GM21619 (cell line): ENCODE data around the gene FAM53B.
"Not testable (repeated sequence)": the region's sequence is repeated elsewhere in the genome, so short reads cannot be mapped to it uniquely, and the experiment has no call there.

ENCODE experiments used
- ATAC-seq: cut with Tn5 transposase; IDR thresholded peaks from one replicate; pipeline ENCODE4 v1.9.1; 2021; ENCODE audit not compliant: unreplicated experiment

FAM53B gene

DNA sequence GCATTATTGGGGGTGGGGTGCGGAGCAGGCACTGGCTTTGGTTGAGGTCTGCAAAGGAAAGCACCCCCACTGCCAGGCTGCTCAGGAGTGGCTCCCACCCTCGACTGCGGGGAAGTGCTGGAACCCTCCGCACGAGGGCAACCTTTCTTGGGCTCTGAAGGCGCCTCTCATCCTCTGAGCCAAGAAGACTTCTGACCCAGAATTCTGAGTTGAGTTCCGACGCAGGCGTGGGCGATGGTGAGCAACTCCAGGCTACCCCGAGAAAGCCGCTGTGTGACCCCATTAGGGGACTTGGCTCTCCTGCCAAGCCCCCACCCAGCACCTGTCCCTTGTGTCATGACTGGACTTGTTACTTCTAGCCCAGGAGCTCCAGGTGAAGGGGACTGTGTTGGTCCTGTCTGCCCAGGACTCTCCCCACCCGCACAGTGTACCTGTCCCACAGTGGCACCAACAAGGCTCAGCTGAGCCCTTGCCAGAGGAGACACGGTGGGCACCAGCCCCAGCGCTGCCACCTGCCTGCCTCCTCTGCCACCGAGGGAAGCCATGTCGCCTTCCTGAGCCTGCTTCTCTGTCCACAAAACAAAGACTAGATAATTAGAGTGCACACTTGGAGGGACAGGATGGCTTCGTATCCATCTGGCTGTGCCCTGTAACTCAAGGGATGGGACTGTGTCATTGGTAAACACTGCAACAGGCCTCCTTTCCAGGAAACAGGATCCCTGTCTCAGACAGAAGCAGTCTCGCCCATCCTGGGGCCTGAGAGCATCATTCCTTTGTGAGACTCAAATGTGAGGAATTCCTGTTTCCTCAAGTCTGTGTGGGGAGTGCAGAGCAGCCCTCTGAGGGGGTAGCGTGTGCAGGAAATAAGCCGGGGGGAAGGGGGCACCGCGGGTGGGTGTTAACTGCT lies 153.7 kb downstream of the FAM53B start:
- no peak for ATAC-seq

DNA sequence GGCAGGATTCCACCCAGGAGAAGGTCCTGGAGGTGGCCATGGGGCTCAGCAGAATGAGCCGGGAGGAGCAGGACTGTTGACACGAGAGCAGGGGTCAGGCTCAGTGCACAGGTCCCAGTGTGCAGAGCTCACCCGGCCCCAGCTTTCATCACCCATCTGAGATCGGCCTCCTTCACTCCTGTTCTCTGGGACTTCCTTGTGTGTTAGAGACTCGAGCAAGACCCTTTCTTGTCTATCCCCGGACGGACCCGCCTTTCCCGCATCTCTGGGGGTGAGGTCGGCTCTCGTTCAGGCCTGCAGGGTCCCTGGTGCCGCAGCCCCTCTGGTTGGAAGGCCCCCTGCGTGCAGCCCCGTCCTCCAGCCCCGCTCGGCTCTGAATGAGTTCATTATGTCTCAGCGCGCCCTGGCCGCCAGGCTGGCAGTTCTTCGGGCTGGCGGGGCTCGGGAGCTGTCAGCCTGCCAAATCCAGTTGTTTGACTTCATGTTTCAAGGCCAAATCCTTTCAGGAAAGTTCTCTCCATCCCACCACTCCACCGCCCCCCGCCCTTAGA lies 154.6 kb downstream of the FAM53B start:
- no peak for ATAC-seq

DNA sequence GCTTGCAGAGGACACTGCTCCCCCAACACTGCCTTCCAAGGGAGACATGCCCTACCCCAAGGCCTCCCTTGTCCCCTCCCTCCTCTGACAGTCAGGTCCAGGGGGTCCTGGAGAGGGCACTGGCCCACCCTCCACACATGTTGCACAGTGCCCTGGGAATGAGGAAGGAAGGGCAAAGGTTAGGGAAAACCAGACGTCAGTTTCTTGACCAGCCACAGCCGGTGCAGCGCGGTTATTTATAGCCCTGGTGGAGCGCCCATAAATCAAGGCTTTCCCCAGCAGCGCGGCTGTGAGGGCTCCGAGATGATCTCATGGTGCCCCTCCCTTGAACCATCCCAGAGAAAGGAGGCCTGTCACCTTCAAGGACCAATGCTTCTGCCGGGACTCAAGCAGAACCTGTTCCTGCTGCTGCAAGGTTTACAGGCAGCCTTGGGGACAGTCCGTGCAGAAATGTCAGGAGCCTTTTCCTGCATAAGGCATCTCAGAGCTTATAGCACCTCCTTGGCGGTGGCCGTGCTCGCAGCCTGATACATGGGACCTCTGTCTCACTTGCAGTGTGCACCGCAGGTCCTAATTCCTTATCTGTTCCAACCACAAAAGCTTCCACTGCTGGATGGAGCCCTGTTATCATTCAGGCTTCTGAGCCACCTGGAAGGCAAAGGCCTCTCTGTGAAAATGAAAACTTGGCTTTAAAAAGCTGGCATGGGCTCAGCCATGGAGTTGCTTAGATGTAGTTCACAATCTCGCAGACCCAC lies 155.3 kb downstream of the FAM53B start:
- ATAC-seq = no peak

DNA sequence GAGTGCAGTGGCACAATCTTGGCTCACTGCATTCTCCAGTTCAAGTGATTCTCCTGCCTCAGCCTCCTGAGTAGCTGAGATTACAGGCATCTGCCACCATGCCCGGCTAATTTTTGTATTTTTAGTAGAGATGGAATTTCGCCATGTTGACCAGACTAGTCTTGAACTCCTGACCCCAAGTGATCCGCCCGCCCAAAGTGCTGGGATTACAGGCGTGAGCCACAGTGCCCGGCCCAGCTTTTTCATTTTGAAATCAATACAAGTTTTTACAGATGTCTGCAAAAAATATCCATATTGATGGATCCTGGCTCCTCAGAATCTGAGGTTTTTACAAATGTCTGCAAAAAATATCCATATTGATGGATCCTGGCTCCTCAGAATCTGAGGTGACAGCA lies 155.8 kb downstream of the FAM53B start:
- ATAC-seq = not testable (repeated sequence)

DNA sequence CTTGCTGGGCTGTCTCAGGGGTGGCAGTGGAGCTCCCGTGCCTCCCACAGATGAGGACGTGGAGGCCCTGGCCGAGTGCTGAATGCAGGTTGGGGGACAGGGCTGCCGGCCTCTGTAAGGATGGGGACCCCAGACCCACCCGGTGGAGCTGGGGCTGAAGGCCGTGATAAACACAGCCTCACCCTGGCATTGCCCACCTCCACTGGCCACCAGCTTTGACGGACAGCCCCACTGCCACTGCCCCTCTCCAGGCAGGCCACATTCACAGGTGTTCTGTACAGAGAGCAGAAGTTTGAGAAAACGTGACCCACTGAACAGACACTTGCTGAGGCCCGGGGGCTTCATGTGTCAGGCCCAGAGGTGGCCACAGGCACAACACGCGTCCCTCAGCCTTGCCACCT lies 156.4 kb downstream of the FAM53B start:
- no peak for ATAC-seq

DNA sequence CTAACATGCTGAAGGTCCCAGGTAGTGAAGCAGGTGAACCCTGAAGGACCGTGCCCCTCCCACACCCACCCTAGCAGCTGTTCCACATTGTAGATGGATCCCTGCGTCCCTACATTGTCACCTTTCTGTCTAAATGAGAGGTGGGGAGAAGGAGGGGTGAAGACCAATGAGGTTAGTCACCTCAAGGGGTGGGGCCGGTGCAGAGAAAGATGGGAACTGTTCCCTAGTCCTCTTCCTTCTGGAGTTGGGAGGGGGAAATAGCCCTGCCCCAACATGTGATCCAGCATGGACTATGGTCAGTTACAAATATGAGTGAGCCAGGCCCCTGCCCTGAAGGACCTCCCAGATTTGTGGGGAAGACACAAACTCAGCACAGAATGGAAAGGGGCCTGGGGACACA lies 158.0 kb downstream of the FAM53B start:
- ATAC-seq = no peak

DNA sequence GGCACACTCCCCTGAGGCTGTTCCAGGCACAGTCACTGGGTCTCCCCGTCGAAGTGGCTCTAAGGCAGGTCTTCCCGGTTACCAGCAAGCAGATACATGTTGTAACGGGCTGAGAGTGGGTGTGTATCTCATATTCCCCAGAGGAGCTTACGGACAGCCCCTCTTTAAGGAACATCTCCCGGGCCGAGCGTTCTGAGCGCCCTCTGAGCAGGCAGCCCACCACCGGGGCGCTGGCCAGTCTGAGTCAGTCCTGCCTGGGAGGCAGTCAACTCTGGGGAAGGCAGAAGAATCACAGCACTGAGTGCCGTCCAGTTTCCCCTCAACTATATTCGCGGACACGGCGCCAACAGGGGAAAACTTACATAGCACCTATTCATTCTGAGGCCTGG lies 165.2 kb downstream of the FAM53B start:
- no peak for ATAC-seq

DNA sequence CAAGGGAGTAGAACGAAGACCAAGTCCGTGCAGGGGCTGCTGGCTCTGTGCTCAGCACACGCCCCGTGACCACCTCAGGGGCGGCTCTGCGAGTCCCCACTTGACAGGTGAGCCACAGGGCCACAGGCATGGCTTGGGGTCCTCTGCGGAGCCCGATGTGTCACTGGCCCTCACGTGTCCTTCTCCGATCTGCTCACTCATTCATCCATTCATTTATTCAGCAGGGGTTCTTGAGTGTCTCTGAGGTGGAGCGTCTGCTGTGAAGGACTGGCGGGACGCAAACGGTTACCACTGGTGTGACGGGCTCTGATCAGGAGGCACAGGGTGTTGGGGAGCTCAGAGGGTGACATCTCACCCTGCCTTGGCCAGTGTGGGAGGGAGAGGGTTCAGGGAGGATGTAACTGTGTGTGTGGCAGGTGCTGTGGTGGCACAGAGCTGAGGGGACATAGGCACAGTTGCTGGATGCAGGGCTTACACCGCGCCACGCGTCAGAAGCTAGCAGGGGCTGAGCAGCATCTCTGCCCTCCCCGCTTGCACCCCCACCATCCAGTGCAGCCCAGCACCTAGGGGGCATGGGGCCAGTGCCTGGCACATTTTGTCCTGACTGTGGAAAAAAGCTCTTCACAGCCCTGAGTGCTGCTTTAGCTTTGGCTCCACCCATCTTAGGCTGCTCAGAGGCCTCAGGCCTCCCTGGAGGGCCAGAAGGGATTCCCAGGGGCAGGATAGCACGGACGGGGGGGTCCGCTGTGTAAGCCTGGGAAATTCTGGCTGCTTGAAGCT lies 165.8 kb downstream of the FAM53B start:
- no peak for ATAC-seq

DNA sequence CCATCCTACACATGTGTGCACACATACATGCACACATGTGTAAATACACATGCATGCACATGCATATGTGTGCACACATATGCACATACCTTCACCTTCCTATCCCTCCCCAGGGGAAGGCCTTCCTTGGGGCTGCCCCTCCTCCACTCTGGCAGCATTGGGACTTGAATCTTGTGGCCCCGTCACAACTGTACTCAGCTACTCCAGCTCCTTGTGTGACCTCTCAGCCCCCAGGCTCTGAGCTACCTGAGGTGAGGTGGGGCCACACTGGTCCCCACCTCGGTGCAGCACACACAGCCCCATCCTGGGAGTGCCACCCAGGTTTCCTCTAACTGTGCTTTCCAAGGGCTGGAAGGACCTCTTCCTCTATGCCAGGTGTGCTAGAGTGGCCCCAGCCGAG lies 166.5 kb downstream of the FAM53B start:
- no peak for ATAC-seq

DNA sequence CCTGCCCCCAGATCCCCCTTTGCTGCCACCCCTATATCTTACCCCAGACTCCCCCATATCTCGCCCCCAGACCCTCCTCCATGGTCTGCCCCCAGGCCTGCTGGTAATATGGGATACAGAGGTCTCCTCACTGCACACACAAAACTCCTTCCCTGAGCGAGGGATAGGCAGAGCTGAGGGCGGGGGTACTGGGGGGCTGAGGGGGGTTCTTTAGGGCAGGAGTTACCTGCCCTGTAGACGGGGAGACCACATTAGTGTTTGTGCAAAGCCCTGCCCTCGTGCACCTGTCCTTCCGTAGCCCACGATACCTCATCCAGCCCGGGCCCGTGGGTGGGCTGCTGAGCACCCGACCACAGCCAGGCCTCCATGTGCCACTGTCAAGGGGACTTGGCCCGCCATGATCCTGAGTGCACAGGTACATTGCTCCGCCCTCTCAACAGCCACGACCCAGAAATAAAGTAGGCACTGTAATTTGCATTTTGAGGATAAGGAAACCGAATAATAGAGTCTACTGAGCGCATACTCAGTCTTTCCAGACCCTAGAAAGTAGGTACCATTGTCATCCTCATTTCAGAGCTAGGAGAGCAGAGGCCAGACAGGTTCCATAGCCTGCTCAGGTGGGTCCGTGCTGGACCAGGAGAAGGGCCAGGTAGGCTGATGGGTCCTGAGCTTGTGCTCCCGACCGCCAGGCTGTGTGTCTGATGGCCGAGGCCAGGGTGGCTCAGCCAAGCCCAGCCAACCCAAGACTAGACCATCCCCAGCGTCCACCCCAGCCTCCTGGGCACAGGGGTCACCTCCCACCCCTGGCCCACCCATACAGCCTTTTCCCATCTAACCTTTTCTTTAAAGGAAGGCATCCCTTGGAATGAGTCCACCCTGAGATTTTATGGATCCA lies 167.4 kb downstream of the FAM53B start:
- no peak for ATAC-seq

DNA sequence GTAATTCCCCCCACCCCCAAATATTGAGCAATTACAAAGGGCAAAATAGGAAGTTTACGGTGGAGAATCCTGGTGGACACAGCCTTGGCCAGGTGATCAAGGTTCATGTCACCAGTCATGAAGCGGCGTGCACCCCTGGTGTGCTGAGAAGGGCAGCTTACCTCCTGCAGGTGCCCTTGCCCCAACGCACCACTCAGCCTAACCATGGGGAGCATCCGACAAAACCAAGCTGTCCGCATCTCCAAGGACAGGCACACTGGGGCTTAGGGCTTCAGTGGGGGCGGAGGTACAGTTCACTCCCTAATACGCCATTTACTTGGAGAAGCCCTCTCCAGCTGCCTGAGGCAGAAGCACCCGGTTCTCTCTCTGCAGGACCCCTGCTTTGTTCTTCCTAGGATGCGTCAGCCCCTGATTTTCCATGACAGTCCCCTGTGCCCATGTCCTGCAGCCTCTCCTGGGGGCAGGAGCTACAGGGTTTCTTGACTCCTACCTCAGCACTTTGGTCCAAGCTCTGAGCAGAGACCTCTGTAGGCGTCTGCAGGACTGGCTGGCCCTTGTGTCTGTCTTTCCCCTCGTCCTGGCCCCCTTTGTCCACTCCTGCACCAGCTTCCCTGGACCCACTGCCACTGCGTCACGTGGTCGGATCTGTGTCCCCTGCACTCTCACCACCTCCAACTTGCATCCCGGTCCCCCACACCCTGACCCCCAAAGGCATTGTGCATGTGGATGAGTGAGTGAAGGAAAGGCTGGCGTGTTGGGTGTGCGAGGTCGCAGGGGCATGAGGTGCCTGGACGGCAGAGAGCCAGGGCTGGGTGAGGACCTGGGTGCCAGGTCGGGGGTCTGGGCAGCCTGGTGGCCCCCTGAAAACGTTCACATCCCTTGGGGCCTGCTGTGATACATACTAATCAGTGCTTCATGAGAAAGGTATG lies 168.8 kb downstream of the FAM53B start:
- no peak for ATAC-seq

DNA sequence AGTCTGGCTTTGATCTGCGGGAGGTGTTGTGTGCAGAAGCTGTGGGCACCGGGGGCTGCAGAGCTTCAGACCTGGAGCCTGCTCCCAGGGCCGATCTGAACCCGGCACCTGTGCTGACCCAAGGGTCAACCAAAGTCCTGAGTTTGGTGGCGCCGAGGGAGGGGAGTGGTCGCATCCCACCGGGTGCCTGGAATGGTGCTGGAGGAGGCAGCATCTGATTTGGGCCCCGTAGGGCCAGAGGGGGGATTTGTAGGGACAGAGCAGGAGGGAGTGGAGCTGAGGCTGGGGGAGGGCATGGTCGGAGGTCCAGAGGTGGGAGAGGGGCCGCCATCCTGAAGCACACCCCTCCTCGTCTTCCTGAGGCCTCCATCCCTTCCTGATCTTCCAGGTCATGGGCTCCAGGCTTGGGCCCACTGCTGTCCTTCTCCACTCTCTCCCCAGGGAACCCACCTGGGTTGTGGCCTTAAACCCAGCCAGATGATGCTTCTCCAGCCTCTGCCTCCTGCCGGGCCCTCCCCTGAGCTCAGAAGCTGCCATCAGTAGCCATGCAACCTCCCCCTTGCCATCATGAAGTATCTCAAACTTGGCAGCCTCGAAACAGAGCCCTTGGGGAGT lies 169.6 kb downstream of the FAM53B start:
- ATAC-seq = no peak

DNA sequence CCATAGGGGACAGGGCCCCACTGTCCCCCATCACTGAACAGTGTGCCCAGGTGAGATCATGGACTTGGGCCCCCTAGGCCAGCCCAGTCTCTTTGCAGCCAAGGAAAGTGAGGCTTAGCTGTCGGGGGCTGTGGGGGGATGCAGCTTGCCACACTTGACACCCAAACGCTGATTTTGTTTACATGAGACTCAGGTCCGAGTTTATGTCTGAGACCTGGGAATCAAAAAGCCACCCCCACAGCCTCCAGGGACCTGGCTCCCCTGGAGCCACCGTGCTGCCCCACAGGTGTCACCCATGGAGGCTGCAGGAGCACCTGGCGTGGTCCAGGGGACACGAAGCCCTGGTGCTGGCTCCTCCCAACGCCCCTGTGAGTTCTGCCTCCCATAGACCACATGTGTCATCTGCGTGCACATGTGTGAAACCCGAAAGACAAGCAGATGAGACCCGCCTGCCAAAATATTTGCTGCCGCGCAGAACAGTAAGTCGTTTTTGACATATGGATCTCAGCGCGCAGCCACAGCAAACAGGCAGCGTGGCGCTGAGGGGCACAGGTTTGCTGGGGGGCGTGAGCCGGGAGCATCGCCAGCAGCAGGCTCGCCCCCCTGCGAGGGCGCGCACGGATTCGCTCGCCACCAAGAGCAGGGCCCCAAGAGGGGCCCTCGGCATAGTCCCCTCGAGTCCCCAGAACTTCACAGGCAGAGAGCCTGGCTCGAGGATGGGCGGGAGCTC lies 170.3 kb downstream of the FAM53B start:
- ATAC-seq = no peak

DNA sequence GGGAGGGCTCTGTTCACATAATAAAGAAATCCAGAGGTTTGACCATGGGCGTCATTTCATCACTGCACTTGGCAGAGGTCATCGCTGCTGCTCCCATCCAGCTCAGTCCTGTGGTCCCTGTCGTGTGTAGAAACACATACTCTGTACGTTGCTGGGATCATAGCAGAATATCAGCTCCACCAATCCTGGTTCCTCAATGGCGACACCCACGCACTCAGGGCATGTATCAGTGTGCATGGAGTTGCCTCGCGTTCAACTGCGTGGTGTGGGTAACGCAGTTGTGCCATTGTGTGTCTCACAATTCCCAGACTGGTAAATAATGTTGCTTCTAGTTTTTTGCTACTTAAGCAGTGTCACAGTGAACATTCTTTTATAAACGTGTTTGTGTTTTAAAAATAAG lies 171.4 kb downstream of the FAM53B start:
- no peak for ATAC-seq

DNA sequence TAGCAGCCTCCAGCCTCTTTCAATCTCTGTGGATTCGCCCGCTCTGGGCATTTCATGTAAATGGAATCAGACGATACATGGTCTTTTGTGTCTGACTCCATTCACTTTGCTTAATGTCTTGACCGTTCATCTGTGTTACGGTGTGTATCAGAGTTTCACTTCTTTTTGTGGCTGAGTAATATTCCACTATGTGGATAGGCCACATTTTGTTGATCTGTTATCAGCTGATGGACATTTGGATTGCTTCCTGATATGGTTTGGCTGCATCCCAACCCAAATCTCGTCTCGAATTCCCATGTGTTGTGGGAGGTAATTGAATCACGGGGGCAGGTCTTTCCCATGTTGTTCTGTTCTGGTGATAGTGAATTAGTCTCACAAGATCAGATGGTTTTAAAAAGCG lies 173.5 kb downstream of the FAM53B start:
- ATAC-seq = no peak

DNA sequence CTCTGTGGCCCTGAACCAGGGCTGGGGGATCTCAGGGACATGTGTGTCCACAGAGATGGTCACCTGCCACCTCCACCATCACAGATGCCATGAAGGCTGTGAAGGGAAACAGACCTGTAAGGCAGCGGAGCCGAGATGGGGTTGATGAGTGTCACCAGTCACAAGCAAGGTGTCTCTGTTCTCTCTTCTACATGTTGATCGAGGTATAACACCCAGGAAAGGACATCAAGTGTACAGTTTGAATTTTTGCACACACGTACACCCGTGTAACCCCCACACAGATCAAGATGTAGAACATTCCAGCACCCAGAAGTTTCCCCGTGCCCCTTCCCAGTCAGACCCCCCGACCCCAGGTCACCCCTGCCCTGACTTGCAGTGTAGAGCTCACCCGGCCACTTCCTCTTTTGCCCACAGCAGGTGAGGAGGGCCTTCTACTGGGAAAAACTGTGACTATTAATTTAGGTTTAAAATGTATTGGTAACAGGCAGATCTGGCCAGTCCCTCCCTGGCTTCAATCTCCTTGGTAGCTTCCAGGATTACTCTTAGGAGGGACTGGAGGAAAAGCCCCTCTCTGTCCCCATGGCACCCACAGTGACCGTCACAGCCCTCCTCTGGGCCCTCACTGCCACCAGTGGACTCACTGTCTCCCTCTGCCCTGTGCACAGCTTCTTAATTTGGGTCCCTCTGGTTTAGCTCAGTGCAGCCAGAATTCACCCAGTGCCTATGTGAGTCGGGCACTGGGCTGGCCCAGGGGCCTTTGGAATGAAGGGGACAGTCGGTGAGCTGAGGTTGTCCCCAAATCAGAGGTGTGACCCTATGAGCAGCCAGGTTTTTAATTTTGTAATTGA lies 174.3 kb downstream of the FAM53B start:
- ATAC-seq = no peak
